Skin epidermis (tissue), 12 donors: Measurements from ENCODE around the gene DPYD.

Source experiments
- H3K27ac ChIP-seq, 21 experiments: fragments of 200-600 bp; sonication (generic) in 11 of 21; one replicate each; pipeline ENCODE4 v1.5.0; 2020; ENCODE audit warnings: mild to moderate bottlenecking in 3 of 21, inconsistent platforms in 2 of 21, moderate library complexity in 2 of 21
- H3K4me3 ChIP-seq, 7 experiments: fragments of 200-600 bp; sonication (generic) in 2 of 7; one replicate each; pipeline ENCODE4 v1.5.0; 2020; ENCODE audit warnings: inconsistent platforms in 2 of 7, mild to moderate bottlenecking in 2 of 7, moderate library complexity in 1 of 7

The DPYD gene

DNA sequence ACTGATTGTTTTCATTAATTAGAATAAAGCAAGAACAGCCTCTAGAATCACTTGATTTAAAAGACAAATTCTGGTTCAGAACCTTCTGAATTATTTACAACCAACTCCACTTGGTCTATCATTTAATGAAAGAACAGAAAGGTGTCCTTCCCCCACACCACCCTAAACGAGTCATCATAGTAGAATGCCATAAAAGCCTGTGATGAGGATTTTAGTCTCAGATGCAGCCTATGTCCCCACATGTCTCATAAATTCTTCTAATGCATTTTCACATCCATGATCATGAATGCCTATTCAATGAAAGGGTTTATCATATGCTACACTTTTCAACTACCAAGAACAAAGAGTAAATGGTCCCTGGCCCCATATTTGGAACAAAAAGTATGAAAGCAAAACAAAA lies 508.1 kb downstream of the DPYD start:
- Histone ChIP-seq H3K27ac (peak overlapping the region in 1 of 21 experiments; percentile 14), H3K4me3 (no peak overlapping the region)

DNA sequence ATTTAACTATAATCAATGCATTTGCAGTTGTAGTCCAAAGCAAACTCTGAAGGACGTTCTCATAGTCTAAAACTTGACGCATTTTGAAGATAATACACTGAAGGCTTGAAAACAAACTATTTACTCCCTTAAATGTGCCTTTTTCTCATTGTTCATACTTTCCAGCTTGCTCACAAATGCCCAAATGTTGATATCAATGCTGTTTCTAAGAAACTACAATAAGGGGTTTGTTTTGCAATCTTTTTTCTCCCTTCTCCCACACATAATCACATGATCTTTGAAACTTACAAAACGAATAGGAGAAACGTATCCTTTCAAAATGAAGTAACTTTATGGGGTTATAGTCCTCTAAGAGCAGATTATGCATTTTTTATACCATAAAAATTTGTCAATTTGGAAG lies 508.7 kb downstream of the DPYD start:
- no peak overlapping the region for H3K4me3 ChIP-seq
- H3K27ac ChIP-seq = peak overlapping the region in 1 of 21 experiments; percentile 14

DNA sequence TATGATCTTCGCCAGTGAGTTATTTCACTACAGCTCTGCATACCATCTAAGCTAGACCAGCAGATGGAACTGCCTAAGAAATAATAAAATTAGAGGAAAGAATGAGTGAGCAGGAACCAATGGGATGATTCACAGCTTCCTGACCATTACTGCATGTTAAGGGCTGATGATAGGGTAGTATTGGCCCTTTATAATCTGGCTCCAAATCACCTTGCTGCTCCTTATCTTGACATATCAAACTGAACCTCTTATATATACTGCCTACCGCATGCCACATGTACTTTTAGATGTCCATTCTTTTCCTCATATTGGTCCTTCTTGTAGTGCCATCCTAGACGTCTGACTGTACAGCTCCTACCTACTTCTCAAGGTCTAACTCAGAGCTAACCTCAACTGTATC lies 524.4 kb downstream of the DPYD start:
- Histone ChIP-seq H3K4me3 (no peak overlapping the region), H3K27ac (no peak overlapping the region)

DNA sequence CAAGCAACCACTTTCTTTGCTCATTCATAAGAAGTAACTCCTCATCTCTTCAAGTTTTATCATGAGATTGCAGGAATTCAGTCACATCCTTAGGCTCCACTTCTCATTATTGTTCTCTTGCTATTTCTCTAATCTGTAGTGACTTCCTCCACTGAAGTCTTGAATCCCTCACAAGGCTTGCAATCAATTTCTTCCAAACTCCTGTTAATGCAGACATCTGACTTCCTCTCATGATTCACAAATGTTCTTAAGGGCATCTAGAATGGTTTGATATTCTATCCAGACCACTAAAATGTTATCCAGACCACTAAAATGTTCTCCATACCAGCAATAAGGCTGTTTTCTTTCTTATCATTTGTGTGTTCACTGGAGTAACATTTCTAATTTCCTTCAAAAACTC lies 528.1 kb downstream of the DPYD start:
- H3K4me3 ChIP-seq = no peak overlapping the region
- H3K27ac ChIP-seq = no peak overlapping the region

DNA sequence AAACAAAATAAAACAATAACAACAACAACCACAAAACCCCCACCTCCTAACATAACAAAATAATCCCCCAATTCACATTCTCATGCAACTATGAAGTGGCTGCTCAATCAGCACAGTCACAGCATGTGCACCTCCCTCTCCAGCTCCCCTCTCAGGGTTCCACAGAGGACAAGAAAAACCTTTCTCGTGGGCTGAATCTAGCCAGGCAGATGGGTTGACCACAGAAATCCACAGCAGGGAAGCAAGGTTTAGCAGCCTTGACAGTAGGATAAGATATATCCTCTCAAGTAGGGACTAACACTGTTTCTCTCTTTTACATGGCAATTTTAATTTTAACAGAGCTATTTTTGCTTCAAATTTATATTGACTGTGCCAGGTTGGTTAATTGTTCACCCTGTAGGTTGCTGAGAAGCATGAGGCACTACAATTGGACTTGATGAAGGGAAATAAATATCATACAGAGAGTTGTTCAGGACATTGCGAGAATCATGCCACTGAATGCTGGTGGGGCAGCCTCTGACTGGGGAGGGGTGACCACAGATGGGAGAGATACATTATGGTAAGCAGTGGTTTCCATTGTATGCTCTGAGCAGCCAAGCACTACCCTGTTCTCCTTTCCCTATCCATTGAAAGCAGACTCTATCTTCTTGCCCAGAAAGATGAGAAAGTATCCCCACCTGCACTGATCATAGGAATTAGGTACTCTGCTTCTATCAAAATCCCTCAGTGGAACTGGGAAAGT lies 535.1 kb downstream of the DPYD start:
- Histone ChIP-seq H3K27ac (no peak overlapping the region), H3K4me3 (no peak overlapping the region)

DNA sequence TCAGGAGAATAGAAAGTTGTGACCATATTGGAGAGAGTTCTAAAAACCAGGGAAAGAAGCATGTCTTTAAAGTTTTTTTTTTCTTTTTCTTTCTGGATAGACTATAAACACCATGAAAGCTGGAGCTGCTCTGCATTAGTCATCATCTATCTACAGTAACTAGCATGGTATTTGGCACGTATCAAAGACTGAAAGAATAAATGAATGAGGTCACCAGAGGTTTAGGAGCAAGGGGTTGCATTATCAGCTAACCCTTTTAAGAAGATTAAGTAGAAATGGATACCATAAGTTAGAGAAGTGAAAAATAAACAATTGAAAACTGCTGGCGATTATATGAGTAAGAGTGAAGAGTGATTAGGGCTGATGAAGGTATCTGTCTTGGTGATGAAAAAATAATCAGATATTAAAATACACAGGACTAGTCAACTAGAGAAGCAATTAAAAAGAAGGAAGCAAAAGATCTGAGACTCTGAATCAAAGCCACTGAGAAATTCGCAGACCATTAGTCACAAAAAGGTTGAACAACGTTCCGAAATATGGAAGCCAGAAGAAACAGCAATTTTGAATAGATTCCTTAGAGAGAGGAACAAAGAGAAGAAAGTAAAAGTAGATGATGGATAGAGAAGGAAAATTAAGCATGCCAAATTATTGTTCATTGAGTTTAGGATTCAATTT lies 536.4 kb downstream of the DPYD start:
- Histone ChIP-seq H3K27ac (peak overlapping the region in 2 of 21 experiments; percentile 3 to 39), H3K4me3 (no peak overlapping the region)

DNA sequence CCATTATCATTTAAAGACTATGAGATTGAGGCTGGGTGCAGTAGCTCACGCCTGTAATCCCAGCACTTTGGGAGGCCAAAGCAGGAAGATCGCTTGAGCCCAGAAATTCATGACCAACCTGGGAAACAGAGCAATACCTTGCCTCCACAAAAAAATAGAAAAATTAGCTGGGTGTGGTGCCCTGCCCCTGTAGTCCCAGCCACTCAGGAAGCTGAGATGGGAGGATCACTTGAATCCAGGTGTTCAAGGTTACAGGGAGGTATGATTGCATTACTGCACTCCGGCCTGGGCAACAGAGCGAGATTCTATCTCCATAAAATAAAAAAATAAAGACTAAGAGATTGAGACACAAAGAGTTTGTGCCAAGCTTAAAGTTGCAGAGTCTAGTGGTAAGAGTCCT lies 537.0 kb downstream of the DPYD start:
- H3K27ac ChIP-seq = peak overlapping the region in 3 of 21 experiments; percentile 3 to 39 (median 6)
- H3K4me3 ChIP-seq = no peak overlapping the region

DNA sequence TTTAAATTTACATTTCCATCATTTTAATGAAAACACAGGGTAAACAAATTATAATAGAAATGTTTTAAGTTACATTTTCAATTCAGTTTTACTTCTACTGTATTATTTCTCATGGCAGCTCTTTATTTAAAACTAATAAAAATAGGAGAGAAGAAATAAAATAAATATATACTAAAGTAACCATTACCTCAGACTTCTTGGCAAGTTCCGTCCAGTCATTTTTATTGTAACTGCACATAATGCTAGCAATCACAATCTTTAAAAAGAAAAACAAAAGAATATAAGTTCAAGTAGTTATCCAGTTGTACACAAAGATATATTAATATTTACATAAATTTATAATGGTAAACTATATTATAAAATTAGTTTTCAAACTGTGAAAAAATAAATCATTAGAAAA lies 538.6 kb downstream of the DPYD start:
- no peak overlapping the region for H3K4me3 ChIP-seq
- no peak overlapping the region for H3K27ac ChIP-seq

DNA sequence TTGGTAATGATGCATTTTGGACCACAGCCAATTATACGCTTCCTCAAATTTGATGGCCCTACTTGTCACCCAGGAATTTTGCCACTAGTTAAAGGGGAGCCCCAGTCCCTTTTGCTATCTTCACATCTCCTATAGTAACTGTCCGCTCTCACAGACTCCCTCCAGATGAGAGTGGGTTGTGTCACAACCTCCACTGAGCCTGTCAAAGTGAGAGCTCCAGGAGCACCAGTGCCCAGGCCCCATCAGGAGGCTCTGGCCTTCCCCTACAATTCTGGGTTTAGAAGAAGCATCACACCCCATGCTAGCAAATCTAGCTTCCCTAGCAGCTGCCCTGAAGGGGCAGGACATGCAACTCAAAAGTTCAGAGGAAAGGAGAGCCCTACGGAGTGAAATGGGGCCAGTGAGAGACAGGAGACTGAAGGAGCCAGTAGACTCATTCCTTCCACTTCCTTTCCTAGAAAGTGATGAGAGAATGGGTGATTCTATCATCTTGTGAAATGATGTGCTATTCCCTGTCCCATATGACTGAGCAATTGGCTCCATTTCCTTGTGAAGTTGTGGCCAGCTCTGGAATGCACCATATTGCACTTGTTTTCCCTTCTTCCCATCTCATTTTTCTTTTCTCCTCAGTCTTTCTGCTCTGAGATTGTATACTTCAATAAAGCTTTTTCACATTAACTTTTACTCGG lies 541.3 kb downstream of the DPYD start:
- Histone ChIP-seq H3K4me3 (no peak overlapping the region), H3K27ac (no peak overlapping the region)

DNA sequence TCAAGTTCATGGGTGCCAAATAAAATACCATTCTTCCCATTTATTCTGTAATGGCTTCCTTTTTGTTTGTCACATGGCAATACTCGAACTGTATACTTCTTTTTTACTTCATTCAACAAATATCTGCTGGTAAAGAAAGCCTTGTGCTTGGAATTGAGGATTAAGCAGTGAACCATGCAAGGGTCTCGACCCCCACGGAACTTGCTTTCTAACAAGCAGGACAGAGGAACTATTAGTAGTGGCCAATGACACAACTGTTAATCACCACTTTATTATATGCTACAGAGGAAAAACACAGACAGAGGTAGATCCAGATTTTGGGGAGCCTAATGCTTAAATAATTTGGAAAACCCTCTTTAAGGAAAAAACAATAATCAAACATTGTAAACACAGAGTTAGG lies 542.2 kb downstream of the DPYD start:
- no peak overlapping the region for H3K27ac ChIP-seq
- no peak overlapping the region for H3K4me3 ChIP-seq

DNA sequence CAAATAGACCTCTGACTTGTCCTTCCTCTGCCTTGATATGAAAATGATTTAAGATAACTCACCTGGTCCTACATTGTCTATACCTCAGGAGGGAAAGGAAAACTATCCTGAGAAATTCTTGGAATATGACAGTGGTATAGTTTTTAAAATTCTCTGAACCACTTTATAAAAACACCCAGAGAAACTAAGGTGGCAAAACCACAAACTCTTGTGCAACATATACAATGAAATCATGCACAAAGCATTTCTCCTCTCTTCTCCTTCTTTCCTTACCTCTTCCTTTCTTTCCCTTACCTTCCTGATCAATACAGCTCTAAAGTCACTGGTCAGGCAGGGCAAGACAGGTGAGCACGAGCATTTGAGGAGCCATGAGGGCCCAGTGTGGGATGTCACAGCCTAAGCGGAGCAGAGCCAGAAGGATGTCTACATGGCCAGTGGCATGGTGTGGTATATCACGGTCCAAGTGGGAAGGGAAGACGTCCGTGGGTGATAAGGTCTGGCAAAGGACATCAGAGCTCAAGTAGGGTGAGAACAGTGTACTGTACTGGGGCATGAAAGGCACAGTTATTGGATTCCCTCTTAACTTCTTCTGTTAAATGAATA lies 543.3 kb downstream of the DPYD start:
- Histone ChIP-seq H3K27ac (no peak overlapping the region), H3K4me3 (no peak overlapping the region)

DNA sequence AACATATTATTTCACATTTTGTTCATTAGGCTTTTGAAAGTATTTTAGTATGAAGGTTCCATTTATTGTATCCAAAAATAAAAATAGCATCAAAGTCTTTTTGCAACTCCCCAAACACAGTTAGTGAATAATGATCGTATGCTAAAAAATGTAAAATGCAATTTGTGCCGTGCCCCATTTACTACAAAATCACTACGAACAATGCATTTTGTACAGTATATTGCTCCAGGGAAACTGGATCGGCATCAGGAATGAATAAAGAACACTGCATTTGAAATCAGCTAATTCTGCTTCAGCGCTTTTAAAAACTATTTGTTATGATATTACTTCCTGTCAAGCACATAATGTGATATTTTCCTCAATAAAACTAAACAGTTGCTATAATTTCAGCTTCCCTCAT lies 547.8 kb downstream of the DPYD start:
- Histone ChIP-seq H3K27ac (no peak overlapping the region), H3K4me3 (no peak overlapping the region)

DNA sequence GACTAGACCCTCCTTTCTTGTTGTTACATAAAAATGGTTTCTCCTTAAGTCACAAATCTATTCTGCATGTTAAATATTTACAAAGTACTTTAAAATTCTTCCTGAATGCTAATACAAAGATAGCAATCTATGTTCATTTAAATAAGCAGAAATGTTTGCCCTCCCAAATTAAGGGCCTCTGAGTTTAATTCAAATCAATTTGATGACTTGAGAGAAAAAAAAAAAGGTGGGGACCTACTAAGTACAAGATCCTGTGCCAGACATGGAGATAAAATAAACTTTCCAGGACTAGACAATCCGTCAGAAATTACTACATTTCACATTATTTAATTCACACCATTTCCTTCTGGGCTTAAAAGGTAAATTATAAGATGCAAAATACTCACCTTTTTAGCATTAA lies 548.3 kb downstream of the DPYD start:
- H3K27ac ChIP-seq = no peak overlapping the region
- H3K4me3 ChIP-seq = no peak overlapping the region

DNA sequence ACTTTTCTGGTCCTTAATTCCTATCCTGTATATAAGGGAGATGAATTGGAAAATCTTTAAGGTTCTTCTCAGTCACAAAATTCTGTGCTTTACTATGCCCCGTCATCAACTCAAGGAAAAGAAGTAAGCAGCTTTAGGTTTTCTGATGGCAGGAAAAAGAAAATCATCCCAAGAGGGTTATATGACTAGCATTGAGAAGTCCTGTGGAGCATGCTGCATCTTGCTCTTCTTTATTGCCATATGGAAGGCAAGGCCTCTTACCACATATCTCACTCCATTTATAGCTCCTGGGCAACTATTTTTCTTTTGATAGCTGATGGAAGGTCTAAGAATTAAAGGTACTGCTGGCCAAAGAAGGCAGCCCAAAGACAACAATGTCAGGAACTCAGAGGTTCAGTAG lies 552.5 kb downstream of the DPYD start:
- Histone ChIP-seq H3K27ac (no peak overlapping the region), H3K4me3 (no peak overlapping the region)

DNA sequence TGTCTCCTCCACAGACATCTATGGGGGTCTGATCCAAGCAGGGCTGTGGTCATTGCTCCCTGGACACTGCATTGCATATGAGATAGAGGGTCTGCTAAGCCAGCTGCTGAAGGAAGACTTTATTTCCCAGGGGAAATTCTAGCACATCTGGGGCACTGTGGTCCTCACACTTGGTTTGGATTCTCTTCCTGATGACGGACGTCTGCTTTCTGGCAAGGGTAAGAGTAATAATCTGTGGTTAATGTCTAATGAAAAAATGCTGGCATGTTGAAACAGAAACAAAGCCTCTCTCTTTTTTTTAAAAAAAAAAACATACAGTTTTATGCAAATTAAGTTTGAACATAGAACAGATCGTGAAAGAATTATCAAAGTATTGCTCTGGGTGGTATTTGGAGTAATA lies 553.9 kb downstream of the DPYD start:
- H3K27ac ChIP-seq = no peak overlapping the region
- no peak overlapping the region for H3K4me3 ChIP-seq

DNA sequence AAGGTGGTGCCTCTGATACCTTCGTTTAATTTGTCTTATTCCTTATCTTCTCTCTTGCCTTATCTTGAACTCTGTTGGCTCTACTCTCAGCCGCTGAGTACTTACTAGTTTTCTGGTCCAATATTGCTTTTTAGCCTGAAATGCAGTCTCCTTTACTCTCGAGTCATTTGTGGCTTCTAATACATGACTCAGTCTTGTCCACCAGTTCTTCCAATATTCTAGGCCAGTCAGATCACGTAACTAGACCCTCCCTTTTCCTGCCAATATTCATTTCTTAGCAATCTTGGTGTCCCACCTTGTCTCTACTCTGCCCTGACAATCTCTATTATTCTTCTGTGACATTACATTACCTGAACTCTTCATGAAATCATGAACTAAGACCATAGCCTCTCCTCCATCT lies 555.8 kb downstream of the DPYD start:
- Histone ChIP-seq H3K4me3 (no peak overlapping the region), H3K27ac (no peak overlapping the region)

DNA sequence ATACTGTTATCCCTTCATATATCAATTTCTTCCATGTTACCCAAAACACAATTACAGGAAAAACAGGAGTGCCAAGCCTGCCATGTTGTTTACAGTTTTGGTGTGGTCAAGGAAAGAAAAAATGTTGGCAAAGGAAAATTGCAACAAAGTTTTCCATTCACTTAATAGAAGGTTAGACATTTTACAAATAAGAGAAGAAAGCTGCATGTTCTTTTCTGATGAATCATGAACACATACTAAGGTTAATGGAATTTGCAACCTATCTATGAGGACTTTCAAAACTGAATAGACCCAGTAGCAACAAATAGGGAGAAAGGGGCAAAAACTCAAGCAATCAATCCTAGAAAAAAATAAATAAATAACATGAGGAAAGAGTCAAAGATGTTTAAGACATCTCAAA lies 556.7 kb downstream of the DPYD start:
- H3K4me3 ChIP-seq = no peak overlapping the region
- no peak overlapping the region for H3K27ac ChIP-seq

DNA sequence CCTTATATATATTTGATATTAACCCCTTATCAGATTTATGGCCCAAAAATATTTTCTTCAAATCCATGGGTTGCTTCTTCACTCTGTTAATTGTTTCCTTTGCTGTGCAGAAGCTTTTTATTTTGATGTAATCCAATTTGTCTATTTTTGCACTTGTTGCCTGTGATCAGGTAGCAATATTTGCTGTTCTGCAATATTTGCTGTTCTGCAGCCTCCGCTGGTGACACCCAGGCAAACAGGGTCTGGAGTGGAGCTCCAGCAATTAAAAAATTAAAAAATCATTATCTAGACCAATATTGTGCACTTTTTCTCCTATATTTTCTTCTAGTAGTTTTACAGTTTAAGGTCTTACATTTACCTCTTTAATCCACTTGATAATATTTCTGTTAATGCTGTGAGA lies 564.5 kb downstream of the DPYD start:
- Histone ChIP-seq H3K4me3 (no peak overlapping the region), H3K27ac (no peak overlapping the region)

DNA sequence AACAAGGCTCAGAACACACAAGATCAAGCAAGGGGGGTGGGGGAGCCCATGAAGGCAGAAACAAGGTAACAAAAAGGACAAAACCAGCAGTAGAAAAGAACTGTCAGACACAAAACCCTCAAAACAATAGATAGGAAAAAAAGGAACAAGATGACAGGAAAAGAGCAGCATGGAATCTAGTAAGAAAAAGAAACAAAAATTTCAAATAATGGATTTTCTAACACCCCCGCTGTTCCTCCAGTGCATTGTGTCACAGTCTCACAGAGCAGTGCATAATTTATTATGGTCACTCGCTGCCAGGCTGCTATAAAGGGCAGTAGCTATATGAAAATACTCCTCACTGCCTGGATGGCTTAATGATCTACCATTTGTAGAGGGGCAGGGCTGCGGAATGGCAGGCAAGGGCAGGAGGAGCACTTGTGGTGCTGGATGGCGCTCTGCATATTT lies 567.9 kb downstream of the DPYD start:
- Histone ChIP-seq H3K27ac (no peak overlapping the region), H3K4me3 (no peak overlapping the region)

DNA sequence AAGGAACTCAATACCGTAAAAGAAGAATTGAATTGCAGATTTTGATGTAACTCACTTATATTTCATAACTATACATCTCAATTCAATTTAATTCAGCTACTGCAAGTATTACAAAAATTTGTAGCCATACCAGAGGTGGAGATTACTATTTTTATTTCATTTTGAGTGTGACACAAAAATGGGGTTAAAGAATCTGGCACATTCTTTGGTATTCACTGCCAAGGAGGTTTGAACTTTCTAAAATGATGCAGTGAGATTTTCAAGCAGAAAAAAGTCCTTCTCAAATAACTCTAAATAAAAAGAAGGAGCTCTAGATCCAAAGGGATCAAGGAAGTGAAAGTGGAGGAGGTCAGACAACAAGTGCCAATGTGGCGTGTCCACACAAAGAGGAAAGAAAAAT lies 569.0 kb downstream of the DPYD start:
- Histone ChIP-seq H3K4me3 (no peak overlapping the region), H3K27ac (no peak overlapping the region)

DNA sequence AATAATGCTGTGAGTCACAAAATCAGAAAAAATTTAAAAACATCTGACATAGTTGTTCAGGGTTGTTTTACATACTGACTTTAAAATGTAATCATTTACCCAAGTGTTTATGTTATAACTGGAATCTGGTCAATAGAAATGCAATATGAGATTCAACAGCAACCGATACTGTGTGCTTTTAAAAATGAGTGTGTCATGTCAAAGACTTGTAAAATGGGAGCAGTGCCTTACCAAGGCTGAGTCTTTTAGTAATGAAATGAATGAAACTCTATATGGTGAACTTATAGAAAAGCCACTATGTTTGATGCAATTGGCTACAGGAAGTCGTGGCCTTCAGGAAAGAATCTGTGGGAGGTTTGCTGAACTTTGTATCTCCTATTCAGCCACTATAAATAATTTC lies 570.2 kb downstream of the DPYD start:
- Histone ChIP-seq H3K27ac (no peak overlapping the region), H3K4me3 (no peak overlapping the region)
